NCI-H1436 (cell line): ENCODE results near the gene MAMDC2.

ENCODE experiments used
- DNase-seq: peaks from one replicate; lab custom pipeline; 2025; lab: John Stamatoyannopoulos, UW

The MAMDC2 gene

DNA sequence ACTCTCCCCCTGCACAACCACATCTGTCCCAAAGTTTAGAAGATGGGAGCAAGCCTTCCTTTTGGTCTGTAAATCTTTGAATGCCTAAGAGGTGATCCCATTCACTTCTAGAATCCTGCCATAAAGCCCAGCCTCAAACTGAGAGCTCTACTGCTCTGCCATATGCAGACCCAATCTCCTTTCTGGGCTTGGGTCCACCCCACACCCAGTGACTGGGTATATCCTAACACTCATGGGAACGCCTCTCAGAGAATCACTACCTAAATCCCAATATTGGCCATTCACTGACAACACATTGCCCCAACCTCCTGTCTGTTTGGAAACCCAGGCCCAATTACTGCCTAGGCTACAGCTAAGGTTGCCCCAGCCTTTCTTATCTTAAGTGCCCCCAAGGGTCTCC lies 90.7 kb downstream of the MAMDC2 start:
- DNase-seq = no peak

DNA sequence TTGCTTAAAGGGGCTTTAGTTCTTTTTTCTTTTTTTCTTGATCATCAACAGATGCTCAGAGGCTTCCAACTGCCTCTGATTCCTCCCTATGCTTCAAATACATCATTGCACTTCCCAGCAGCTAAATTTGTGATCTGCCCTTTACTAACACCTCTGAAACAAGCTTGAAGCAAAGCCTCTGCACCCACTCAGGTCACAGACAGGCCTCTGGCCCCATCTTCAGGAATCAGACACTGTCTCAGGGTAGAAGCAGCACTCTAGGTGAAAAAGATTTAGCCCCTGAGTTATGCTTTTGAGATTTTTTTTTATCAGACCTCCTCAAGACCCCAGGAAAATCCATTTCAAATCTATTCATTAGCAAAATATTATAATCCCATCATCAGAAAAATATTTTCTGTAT lies 91.5 kb downstream of the MAMDC2 start:
- DNase-seq = no peak

DNA sequence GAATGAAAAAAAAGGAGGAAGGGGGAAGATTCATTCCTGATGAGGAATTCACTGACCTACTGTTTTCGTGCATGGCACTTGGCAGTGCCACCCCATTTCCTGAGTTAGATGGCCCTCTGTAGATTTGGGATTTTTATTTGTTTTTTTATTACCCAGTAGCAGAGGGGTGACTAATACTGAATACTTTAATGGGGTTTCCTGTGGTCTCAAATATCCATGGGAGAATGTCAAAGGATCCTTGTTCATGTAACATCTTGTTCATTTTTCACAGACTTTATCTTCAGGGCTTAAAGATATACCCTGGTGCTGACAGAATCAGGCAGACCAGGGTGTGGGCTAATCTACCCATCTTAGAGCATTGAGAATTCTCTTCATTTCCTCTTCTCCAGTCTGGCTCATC lies 93.0 kb downstream of the MAMDC2 start:
- no peak for DNase-seq

DNA sequence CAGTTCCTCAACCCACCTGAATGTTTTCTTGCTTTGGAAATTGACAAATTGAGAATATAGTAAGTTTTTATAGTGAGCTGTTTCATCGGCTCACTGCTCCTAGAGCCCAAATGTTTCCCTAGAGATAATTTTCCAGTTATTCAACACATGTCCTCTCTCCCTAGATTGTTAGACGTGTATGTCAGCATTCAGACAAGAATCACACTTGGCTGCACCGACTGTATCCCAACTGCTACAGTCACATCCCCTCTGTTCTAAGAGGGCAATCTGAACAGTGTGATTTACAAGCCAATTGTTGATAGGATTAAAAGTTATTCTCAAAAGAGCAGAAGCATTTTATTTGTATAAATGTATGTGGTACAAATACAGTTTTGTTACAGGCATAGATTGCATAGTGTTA lies 93.9 kb downstream of the MAMDC2 start:
- DNase-seq = no peak

DNA sequence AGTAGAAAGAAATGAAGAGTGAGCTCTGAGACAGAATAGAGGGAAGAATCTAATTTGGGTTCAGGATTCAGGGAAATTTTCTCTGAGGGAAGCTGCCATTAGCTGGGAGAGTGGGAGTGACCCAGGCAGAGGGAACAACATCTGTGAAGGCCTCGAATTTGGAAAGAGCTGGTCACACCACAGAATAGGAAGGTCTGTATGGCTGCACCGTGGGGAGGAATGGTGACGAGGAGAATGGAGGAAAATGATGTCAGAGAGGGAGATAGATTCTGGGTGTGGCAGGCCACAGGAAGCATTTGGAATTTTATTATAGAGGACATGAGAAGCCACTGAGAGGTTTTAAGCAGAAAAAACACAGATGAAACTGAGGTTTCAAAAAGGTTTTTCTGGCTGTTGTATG lies 98.5 kb downstream of the MAMDC2 start:
- DNase-seq = no peak

DNA sequence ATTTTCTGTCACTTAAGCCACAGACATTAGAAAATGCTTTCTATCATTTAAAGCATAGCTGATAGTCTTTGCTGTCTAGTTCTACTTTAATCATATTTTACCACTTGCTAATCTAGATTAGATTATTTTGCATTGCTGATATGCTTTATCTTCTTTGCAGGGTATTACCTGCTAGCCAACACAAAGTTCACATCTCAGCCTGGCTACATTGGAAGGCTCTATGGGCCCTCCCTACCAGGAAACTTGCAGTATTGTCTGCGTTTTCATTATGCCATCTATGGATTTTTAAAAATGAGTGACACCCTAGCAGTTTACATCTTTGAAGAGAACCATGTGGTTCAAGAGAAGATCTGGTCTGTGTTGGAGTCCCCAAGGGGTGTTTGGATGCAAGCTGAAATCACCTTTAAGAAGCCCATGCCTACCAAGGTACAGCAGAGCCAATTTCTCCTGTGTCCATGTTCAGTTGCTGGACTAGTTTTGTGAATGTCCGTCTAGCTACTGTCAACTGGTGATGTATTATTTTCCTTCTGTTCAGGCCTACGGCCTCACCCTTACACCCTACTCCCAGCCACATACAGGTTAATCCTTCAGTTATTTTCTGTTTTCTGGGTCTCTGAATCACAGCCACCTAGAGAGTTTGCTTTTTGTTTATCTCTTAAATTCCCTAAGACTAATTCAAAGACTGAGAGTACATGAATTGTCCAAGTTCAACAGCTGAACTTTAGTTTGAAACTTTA lies 99.9 kb downstream of the MAMDC2 start:
- DNase-seq = no peak

DNA sequence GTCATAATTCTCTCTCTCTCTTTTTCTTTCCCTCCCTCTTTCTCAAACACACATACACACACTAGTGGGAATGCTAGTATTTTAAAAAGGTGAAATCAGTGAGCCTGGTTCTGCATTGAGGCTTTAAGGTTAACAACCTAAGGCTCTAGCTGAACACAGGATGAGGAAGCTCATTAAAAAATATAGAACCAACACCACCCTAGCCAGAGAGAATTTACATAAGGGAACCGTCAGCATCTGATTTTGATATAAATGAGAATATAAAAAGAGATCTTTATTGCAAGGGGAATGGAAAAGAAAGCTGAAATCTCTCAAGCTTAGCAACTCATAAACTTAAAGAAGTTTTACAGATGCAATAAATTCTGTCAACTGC lies 100.5 kb downstream of the MAMDC2 start:
- DNase-seq = no peak

DNA sequence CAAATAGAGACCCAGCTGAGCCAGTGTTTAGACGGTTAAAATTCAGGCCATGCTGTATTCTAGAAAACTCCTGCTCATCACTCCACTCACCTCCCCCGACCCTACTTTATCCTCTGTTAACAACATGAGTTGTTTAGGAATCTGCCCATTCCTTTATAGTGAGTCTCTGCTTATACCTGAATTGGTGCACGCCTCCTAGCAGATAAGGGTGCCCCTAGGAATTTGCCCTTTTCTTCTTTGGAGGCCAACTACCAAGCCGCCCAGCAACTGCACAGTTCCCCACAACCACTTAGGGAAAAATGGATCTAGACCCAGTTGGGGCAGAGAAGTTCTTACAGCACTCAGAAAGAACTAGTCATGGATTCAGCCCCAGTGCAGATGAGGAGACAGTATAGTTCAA lies 102.3 kb downstream of the MAMDC2 start:
- DNase-seq = no peak

DNA sequence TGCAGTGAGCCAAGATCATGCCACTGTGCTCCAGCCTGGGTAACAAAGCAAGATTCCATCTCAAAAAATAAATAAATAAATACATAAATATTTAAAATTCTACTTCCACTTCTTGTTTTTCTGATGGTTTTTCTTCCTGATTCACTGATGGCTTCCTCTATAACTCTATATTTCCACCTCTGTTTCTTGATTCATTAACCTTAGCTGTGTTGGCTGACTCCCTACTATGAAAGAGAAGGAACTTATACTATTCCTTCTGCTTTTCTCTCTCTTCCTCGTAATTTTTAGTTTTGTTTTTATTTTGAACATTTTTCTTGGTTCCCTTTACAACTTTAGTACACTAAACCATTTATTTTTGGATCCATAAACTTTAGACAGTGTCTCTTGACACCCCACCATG lies 103.5 kb downstream of the MAMDC2 start:
- DNase-seq = no peak

DNA sequence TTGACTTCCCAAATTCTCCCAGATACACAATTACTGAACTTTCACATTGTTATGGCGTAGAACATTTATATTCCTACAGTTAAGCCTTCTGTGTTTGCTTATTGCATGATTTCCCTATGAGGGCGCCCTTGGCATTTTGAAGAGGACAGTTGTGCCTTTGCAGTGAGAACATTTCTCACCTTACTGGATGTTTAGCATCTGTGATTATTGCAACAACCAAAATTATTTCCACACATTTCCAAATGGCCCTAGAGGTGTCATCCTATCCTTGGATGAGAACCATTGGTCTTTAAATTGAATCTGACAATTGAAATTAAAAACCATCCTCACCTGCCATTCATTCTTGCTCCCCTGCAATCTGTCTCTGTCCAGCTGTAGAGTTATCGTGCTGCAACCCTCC lies 104.0 kb downstream of the MAMDC2 start:
- no peak for DNase-seq

DNA sequence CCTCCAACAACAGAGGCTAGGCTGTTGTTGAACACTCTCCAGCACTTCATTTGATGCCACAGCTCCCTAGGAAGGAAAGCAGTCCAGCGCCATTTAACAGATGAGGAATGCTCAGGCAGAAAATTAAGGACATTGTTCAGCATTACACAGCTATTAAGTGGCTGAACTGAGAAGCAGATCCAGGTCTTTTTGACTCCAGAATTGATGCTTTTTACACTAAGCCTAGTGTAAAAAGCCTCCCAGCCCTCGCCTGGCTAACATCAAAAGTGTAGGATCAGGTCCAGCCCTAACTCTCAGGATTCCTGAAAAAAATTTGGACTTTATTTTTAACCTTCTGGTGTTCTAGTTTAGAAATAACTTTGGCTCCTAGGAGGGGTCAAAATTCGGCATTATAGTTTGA lies 108.7 kb downstream of the MAMDC2 start:
- DNase-seq = no peak

DNA sequence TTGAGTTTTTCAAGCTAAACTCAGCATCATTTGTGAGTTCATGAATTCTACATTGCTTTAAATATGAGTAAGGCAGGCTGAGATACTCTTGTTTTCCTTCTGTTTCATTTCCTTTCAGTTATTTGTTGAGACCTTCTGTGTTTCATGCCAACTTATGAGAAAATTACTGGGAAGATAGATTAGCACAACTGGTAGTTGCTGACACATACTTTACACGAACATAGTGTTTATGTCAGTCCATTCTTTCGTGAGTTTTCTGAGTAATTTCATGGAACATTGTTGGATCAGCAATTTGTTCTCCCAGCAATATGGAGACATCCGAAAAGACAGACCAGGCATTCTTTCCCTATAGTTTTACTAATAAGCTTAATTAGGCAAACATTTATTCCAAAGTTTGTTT lies 113.1 kb downstream of the MAMDC2 start:
- DNase-seq = no peak

DNA sequence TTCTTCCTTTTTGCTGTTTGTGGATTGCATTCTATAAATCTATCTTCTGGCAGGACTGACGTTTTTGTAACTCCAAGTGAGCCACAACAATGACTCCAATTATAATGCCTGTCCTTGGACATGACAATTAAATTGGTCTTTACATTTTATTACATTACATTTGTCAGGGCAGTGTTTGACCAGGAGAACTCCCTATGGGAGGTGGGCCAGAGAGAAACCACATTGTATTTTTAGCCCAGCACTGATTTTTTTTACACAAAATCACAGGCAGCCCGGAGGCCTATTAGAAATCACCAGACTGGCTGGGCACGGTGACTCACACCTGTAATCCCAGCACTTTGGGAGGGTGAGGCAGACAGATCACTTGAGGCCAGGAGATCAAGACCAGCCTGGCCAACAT lies 116.0 kb downstream of the MAMDC2 start:
- DNase-seq = no peak

DNA sequence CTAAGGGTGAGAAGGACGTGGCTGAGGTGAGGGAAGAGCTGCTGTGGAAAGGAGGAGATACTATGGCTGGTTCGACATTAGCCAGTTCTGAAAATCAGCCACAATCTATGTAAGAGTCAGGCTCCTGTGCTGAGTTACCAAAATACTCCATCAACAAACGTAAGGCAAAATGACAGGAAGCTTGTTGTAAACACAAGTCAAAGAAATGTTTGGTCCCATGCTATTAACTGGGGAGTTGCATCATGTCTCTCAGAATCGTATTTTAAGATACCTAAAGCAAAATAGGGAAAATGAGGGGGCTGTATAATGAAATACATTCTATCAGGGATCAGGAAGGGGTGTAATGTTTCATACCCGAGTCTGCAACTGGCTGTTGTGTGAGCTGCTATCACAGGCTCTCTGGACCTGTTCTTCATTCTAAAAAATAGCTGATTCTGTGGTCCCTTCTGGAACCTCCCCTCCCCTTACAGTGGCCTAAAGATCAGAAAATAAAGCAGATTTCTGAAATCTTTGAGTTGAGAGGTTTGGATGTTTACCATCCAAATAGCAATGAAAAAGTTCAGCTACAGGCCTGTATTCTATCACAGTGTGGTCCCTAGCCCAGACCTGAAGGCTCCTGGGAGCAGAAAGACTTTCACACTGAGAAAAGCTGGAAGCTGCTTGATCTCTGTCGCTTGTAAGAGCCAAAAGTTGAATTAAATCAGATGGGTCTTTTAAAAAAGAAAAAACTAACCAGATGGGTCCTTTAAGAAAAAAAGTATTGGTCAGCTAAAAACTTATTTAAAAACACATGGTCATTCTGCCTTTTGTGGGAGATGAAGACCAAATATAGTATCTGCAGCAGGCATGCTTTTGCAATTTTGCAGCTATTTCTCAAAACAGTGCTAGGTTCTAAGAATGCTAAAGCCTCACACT lies 117.3 kb downstream of the MAMDC2 start:
- no peak for DNase-seq

DNA sequence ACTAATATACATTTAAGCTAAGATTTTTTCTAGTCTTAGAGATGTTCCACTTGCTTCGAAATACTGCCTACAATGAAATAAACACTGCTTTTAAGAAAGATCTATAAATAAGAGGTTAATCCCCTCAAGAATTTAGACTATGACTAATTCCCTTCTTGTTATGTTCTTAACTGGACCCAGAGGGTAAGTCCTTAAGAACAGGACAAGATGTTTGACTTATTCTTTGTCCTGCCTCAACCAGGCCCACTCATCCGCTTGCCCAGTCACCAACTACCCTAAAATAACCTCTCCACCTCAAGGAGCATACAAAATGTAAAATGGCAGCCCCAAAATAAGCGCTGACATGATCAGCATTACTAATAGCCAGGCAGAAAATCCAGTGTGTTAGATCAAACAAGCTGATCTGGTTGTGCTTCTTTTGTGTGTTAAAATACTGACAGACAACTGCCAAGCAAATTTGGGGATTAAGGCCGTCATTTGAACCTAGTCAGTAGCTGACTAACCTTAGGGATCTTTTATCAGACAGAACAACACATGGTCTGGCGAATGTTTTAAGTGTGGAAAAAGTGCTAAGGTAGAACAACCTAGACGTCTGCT lies 121.5 kb downstream of the MAMDC2 start:
- DNase-seq = no peak

DNA sequence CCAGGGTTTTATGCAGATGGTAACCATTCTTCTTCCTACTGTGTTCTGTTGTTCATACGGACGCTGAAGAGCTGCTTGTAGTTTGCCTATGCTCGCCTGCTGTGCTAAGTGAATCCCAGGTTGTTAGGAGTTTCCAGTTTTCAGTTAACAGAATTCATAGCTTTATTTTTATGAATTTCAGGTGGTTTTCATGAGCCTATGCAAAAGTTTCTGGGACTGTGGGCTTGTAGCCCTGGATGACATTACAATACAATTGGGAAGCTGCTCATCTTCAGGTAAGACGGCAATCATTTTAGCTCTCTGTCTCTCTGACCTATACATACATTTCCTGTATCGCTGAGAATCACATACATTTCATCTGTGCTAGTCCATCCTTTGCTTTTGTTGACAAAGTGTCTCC lies 124.9 kb downstream of the MAMDC2 start:
- DNase-seq = no peak

DNA sequence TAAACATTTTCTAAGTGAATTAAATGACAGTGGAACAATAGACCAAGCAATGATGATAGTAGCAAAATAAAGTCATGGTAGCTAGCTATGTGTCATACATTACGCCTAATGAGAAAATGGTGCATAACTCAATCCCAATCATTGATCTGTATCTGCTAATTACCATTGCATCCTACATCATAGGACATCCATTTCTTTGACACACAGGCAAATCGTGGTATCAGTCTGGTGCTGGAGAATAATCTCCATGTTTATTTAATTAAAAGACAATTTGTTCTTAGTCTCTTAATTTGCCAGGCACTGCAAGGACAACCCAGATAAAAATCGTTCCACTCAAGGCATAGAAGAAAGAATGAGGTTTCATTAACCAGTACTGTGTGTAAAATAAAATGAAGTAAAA lies 125.6 kb downstream of the MAMDC2 start:
- no peak for DNase-seq

DNA sequence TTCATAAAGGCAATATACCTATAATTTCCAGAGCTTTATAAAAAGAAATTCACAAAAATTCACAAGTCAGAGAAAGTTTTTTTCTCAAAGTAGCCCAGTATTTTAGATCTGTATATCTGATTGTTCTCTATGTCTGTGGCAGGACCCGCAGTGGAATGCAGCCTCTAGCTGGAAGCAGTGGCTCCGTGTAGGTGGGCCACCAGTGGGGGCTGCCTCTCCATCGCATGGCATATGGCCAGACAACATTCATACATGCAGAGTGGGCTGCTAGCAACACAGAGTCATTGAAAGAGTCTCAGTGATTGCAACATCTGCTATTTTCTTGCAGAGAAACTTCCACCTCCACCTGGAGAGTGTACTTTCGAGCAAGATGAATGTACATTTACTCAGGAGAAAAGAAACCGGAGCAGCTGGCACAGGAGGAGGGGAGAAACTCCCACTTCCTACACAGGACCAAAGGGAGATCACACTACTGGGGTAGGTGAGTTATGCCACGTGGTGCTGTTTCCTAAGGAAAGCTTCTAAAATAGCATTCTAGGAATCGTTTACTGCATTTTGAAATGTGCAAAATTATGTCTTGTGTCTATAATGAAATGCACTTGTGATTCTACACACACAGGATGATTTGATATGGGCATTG lies 126.6 kb downstream of the MAMDC2 start:
- no peak for DNase-seq

DNA sequence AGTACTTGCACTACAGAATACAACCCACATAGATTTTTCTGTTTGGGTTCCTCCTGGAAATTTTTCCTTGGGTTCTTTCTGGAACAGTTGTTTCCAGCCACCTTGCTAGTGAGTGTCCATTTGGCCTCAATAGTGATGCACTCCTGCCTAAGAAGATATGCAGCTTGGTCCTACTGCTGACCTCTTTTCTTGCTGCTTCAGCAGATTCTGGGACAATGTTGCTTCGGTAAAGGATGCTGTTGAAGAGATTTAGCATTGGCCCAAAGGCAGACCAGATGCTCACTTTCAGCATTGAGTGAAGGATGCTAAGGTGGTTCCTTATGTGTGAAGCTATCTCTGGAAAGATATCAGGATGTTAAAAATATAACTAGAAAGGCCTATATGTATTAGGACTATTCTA lies 128.9 kb downstream of the MAMDC2 start:
- DNase-seq = no peak

DNA sequence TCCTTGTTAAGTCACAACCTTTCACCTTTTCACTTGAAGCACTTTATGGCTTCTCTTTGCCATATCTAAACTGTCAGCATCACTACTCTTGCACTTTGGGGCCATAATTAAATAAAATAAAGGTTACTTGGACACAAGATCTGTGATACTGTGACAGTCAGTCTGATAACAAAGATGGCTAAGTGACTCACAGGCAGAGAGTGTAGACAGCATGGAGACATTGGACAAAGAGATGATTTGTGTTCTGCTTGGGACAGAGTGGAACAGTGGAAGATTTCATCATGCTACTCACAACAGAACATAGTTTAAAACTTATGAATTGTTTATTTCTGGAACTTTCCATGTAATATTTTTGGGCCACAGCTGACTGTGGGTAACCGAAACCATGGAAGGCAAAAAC lies 133.5 kb downstream of the MAMDC2 start:
- no peak for DNase-seq

DNA sequence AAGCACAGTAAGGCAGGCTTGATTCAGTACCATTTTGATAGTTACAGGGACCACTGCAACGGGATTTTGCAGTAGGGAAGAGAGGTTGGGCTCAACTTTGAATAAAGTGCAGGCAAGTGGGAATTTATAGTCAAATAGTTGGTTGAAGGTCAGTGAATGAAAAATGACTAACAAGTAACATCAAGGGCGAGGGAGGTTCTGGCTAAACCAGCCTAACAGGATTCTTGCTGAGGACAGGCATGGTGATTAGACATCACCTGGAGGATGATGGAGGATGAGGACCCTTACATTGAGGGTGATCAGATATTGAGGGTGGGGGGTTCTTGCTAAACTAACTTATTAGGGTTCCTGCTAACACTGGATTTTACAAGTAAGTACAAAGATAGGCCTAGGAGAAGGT lies 149.1 kb downstream of the MAMDC2 start:
- DNase-seq = no peak

DNA sequence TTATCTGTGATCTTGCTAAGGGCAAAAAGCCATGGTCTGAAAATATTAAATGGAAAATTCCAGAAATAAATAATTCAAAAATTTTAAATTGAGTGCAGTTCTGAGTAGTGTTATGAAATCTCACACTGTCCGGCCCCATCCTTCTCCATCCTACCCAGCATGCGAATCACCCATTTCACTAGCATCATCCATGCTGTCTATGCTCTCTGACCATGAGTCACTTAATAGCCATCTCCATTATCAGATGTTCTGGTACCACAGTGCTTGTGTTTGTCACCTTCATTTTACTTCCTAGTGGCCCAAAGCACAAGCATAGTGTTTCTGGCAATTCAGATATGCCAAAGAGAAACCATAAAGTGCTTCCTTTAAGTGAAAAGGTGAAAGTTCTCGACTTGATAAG lies 151.8 kb downstream of the MAMDC2 start:
- DNase-seq = no peak
